ENCODE data around the gene PPFIA2.

DNA sequence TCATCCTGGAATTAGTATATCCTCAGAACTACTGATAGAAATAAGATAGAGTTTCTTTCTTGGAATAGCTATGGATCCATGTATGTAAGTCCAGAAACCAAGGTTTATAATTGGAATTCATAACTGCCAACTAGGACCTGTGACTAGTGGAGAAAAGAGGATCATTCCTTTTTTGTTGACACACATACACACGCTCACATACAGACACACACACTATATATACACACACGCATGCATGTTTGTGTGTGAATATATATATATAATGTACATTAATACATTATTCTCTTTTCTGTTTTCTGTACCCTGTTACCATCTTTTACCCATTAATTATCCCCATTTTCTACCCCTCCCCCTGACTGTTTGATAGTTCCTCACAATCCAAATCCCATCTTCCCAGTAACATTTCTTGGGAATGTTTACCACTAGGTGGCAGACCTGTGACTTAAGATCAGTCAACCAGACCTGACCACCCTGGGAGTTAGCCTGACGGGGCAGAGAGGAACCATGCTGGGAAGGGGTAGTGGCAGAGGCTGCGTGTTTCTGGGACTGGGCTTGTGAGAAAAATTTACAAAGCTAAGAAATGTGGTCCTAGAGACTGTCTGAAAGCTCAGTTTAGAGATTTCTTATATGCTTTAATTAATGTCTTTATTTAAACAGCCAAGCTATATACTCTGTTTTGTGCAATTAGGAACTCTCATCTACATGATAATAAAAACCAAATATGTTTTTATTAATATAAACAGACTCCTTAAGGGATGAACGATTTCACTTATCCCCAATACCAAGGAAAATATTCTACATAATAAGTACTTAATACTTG is 308.0 kb downstream of the PPFIA2 start:
- TF ChIP-seq, protein P1, sequence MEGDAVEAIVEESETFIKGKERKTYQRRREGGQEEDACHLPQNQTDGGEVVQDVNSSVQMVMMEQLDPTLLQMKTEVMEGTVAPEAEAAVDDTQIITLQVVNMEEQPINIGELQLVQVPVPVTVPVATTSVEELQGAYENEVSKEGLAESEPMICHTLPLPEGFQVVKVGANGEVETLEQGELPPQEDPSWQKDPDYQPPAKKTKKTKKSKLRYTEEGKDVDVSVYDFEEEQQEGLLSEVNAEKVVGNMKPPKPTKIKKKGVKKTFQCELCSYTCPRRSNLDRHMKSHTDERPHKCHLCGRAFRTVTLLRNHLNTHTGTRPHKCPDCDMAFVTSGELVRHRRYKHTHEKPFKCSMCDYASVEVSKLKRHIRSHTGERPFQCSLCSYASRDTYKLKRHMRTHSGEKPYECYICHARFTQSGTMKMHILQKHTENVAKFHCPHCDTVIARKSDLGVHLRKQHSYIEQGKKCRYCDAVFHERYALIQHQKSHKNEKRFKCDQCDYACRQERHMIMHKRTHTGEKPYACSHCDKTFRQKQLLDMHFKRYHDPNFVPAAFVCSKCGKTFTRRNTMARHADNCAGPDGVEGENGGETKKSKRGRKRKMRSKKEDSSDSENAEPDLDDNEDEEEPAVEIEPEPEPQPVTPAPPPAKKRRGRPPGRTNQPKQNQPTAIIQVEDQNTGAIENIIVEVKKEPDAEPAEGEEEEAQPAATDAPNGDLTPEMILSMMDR (conservative IDR thresholded peaks at IDR 0.05; ENCODE audit: low read length), result peak; percentile 69
- no peak for TF ChIP-seq EZH2phosphoT487 (IDR thresholded peaks at IDR 0.05; ENCODE audit: borderline replicate concordance)

All from Loucy (cell line).